Colon (tissue), 2 donors: ENCODE measurements around the gene ELL.
"Not testable (repeated sequence)": the region's sequence is repeated elsewhere in the genome, so short reads cannot be mapped to it uniquely, and the experiment has no call there.

Experiments
- FAIRE-seq: peaks from 2 replicates; lab custom pipeline; 2012; peaks lifted over from hg19 to GRCh38; lab: Jason Lieb, UNC
- donor health status: control.
- donor health status: control.

The ELL gene

GRCh38 chr19:18521692-18522123, at the start of gene ELL:
Gene ELL, minus strand, starts transcription at chr19:18522070. Its CDS starts 15 bp downstream, at chr19:18522055.
- no peak for FAIRE-seq

GRCh38 chr19:18568367-18568766, 46.5 kb upstream of the ELL start:
- no peak for FAIRE-seq

DNA sequence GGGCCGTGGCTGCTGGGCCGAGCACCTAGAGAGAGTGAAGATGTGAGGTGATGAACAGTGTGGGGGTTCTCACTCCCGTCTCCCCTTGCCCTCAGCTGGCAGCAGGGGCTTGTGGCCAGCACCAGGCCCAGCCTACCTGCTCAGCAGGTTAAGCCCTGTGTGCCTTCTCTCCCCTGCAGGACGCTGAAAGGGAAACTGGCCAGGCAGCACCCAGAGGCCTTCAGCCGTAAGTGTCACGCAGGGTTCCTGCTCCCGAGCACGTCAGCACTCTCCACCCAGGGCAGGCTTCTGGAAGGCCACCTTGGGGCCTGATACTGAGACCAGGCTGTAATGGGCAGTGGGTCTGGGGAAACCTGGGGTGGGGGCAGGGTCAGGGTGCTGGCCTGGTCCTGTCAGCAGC, 45.1 kb upstream of the ELL start:
- FAIRE-seq: no peak

- no peak for FAIRE-seq
These were observed 40.2 kb upstream of the ELL start for GRCh38 chr19:18562086-18562485.

GRCh38 chr19:18559685-18560084, 37.8 kb upstream of the ELL start:
- FAIRE-seq: no peak

GRCh38 chr19:18558604-18559003, 36.7 kb upstream of the ELL start:
- no peak for FAIRE-seq

DNA sequence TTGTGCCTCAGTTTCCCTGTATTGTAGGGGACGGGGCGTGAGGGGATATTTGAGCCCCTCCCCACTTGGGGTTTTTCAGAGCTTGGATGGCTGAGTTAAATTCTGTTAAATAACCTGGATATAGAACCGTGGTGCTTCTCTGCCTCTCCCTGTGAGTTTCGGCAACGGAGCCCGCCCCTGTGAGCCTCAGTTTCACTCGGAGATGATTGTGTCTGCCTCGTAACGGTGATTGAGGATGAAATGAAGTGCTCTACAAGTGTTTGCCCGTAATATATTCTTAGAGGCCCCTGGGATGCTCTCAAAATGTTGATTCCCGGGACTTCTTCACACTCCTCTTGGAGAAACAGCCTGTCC, 36.3 kb upstream of the ELL start:
- no peak for FAIRE-seq

DNA sequence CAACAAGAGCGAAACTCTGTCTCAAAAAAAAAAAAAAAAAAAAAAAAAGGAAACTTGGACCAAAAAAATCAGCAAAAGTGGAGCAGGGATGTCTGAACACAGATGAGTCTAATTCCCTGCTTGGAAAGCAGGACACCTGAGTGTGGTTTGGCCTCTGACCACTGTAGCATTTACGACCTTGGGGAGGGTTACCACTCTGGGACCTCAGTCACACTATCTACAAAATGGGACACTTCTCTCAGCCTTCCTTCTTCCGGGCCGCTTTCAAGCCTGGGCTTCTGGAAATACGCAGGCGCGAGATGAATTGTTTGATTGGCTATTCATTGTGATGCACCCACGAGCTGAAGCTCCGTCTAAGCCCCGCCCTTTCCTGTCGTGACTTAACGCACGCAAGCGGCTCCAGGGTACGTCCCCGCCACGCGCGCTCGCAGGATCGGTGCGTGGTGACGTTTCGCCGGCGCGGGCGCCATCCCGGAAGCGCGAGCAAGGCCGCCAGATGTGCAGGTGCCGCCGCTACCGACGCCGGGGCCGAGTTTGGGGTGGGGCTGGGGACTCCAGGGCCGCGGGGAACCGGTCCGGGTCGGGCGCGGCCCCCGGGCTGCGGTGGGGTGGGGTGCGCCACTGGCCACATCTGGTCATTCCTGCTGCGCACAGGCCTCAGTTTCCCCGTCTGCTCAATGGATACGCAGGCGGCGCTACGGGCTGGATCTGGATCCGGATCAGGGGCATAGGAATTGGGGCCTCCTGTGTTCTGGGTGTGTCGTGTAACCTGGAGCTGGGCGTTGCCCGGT, 35.7 kb upstream of the ELL start, which contains the start of gene KXD1:
TSS of gene KXD1 (plus strand) at position 460 of the 791 bp plus-strand sequence. CDS start 4,187 bp downstream, outside the sequence.
- FAIRE-seq: no peak

DNA sequence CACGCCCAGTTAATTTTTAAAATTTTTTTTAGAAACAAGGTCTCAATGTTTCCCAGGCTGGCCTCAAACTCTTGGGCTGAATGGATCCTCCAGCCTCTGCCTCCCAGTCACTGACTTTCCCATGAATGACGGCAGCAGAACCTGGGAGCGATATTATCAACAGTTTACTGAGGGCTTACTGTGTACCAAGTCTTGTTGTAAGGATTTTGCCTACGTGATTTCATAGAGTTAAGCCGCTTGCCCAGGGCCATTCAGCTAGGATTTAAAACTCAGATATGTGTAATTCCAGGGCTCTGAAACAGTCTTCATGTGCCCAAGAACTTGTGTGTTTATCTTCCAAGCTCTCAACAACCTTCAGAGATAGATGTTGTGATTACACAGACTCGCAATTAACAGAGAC, 29.8 kb upstream of the ELL start:
- no peak for FAIRE-seq

GRCh38 chr19:18543814-18544475, 22.1 kb upstream of the ELL start:
- no peak for FAIRE-seq

- no peak for FAIRE-seq
These were observed 21.3 kb upstream of the ELL start, which contains the start of gene FKBP8 for GRCh38 chr19:18542941-18543813. Gene FKBP8, minus strand, starts transcription at chr19:18543573. Its CDS starts 1,603 bp downstream, at chr19:18541970.

DNA sequence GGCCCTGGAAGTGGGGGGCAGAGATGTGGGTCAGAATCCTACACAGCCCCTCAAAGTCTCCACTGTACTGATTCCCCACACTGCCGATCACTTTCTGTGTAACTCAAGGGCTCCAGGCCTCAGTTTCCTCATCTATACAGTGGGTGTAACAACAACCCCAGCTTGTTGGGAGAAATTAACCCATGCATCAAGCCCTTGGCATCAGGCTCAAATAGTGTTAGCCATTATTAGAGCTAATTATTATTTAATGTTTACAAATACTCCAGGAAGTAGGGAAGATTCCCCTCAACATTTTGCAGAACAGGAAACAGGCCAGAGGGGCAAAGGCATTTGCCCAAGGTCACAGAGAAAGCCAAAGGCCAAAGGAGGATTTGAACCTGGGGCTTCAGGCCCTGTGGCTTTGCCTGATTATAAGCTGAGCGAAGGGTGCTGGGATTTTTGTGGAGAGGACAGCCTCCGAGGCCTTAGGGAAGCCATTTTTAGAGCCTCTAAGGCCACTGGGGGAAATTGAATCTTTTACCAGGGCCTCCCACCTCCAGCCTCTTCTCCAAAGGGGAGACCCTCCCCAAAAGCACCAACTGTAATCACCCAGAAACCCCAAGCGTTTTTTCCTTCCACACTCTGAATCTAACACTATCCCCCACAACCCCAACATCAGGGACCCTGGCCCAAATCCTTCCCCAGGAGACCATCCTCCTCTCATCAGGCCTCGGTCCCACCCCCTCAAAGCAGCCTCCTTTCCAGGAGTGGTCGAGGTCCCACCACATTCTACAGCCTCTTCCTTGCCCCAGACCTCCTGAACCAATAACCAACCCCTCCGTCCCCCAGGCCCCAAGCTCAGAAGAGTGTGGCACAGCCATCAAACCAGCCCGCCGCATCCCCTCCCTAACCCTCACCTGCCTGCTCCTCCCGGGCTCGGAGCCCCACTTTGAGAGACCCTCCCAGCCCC, 20.4 kb upstream of the ELL start:
- no peak for FAIRE-seq

GRCh38 chr19:18541258-18541991, 19.6 kb upstream of the ELL start:
- FAIRE-seq: no peak

- not testable (repeated sequence) for FAIRE-seq
These were observed 18.3 kb upstream of the ELL start for GRCh38 chr19:18540200-18540599.

DNA sequence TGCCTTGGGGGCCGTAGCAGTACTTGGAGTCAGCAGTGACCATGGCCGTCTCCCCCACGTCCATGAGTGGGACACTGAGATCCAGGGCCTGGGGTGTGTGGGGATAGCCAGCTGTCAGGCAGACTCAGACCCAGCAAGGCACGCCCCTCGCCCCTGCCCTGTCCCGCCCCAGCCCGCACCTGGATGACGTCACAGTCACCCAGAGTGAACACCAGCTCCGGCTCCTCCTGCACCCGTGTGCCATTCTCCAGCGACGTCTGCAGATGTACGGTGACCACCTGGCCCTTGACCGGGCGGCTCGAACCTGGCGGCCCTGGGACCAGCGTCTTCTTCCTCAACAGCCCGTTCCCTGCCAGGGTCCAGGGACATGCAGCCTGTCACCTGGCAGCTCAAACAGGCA, 17.5 kb upstream of the ELL start:
- FAIRE-seq: no peak

DNA sequence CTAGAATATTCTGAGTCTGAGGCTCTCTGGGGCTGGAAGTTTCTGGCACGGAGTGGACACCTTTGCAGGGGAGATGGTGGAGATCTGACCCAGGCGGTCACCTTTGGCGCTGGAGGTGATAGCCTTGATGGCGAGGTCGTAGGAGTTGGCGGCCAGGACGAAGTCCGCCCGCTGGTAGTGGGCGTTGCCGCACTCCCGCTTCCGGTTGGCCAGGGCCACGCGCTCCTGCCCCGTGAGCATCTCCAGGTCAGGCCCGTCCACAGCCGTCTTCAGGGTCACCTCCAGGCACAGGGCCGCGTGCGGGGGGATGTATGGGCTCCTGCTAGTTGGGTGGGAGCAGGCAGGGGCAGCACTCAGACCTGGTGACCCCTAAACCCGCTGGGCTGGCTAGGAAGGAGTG, 16.2 kb upstream of the ELL start:
- no peak for FAIRE-seq

GRCh38 chr19:18537431-18537830, 15.6 kb upstream of the ELL start:
- no peak for FAIRE-seq

DNA sequence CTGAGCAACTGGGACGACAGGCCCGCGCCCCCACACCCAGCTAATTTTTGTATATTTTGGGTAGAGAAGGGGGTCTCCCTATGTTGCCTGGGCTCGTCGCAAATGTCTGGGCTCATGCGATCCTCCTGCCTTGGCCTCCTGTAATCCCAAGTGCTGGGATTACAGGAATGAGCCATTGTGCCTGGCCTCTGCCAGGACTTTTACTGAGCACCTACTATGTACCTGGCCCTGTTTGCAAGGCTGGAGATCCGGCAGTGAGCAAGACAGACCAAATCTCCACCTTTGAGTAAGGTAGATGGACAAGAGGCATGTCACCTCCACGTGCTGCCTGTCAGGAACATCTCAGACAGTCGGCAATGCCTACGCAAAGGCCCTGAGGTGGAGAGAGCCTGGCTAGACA, 14.6 kb upstream of the ELL start:
- no peak for FAIRE-seq

GRCh38 chr19:18533058-18533457, 11.2 kb upstream of the ELL start:
- FAIRE-seq: no peak

DNA sequence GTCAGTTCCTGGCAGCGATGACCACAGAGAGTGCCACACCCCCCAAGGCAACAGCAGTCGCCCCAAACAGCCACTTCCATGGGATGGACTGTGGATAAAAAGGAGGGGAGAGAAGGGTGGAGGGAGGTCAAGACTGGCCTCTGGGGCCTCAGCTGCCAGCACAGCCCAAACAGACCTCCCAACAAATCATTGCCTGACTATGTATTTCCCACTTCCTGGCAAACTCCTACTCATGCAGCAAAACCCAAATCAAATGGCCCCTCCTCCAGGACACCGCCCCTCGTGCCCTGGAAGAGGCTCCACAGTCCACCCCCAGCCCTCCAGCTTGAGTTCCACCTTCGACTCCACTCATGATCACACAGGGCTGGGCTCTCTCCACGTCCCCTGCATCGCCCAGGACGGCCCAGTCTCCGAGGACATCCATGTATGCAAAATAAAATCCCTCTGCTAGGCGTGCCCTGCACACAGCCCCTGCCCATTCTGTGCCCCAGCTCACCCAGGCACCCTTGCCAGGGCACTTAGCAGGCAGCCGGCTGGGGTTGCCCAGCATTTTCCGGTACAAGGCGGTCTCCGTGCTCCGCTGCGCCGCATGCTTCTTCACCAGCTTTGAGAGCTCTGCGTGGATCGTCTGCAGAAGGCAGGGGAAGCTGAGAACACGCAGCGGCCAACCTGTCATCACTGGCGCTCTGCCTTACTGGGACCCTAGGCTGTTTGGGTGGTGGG, 10.5 kb upstream of the ELL start:
- FAIRE-seq: no peak
